ENCODE data around the gene IGSF21.

The IGSF21 gene

DNA sequence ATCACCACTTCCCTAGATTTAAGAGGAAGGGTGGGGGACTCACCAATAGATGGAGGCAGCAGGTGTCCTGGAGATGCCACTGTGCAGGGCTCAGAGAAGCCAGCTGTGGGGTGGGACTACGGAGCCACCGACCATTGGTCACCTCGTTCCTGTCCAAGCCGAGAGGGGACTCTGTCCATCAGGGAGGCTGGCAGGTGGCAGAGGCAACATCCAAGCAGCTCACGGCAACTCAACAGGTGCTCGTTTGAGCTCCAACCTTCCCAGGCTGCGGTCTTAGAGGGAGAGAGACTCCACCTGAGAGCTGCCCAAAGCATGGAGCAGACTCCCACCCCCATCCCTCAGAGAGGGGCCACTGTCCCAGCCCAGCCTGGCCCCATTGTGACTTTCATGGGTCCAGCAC, 71.4 kb downstream of the IGSF21 start:
- no peak for DNase-seq

DNA sequence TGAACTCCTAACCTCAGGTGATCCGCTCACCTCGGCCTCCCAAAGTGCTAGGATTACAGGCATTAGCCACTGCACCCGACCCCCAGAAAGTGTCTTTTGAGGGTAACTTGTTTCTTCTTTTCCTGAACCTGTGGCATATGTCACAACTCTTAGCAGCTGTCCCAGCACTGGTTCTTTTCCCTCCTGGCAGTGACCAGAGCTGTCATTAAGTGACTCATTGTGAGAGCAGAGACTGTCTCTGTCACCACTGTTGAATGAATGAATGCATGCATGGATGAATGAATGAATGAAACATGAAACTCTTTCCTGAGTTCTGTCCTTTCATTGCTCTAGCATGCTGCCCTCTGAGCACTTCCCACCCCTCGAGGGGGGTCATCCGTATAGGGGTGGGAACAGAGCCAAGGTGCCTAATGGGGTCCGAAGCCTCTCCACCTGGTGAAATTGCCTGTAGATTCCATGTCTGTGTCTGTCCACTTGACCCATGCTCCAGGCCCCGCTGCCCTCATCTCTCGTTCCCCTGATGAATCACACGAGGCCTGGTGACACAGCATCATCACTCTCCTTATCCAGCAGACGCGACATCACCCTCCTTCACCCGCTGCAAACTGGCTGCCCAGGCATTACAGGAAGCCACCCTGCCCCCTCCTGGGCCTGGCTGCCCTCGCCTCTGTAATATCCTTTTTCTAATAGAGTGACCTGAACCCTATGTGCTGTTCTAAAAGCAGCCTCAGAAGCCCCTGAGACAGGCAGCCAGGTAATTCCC, 75.0 kb downstream of the IGSF21 start:
- peak; percentile 53 for DNase-seq

DNA sequence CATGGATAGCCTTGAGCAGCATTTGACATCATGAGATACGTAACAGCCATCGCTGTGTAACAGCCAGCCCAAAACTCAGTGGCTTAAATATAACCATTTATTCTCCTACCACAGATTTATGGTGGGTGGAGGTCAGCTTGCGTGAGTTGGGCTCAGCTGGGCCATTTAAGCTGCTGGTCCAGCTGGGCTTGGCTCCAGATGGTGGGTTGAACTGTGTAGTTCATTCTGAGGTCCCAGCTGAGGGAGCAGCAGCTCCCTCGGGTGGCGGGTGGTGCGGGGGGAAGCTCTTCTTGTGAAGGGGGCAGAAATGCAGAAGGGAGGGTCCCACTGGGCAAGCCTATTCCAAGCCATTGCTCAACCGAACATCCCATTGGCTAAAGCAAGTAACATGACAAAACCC, 75.9 kb downstream of the IGSF21 start:
- DNase-seq = no peak

DNA sequence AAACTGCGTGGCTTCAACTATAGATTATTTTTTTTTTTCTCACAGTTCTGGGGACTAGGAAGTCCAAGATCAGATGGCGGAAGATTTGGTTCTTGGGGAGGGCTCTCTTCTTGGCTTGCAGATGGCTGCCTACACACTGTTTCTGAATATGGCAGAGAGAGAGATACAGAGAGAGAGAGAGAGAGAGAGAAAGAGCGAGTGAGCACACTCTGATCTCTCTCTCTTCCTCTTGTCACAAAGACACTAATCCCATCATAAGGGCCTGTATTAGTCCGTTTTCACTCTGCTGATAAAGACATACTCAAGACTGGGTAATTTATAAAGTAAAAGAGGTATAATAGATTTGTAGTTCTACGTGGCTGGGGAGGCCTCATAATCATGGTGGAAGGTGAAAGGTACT, 79.5 kb downstream of the IGSF21 start:
- DNase-seq = no peak

DNA sequence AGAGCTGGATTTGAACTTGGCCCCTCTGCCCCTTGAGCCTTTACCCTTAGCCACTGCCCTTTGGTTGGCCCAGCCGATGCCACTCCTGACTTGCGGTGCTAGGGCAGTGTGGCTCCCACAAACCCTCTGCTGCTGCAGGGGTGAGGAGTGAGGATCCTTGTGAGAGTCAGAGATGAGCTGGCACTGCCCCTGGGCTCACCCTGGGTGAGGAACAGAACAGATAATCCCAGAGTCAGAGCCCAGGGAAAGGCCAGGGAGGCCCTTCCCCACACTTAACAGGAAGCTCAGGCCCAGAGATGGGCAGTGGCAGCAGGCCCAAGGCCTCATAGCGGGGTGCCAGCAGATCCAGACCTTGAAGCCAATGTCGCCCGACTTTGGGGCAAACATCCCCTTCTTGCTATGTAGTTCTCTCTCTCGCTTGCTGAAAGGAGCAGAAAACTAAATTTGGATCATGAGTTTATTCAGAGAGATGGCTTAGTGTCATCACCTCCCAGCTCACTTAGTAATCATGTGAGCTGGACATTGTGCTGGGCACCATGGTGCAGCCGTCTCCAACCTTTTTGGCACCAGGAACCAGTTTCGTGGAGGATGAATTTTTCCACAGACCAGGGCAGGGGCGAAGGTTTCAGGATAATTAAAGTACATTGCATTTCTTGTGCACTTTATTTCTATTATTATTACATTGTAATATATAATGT, 81.4 kb downstream of the IGSF21 start:
- DNase-seq = no peak

DNA sequence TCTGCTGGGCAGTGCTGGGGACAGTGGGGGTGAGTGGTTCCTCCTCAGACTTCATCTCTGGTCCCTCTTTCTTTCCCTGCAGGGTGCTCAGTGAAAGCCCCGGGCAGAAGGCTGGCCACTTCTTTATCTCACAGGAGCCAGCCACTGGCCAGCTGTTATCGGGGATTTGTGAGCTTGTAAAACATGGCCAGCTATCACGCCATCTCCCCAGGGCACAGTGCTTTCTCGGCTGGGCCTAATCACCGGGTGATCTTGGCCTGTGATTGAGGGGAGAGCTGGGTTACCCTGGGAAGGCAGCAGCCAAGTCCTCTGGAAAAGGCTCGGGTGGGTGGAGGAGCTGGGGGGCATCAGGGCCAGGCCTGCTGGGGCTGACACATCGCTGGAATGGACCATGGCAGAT, 83.0 kb downstream of the IGSF21 start:
- DNase-seq = no peak

DNA sequence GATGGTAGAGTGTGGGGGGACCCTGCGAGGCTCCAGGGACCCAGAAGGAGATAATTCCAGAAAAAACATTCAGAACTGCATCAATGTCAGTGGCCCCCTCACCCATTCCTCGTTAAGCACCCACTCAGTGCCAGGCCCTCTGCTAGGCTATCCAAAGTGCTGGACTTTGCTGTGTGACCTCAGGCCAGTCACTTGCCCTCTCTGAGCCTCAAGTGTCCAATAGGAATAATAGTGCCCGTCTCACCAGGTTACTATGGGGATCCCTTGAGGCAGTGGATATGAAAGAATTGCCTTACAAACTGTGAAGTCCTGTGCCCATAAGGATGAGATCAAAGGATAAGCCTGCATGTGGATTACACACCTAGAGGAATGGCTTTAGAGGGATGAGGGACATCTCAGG, 83.4 kb downstream of the IGSF21 start:
- no peak for DNase-seq

DNA sequence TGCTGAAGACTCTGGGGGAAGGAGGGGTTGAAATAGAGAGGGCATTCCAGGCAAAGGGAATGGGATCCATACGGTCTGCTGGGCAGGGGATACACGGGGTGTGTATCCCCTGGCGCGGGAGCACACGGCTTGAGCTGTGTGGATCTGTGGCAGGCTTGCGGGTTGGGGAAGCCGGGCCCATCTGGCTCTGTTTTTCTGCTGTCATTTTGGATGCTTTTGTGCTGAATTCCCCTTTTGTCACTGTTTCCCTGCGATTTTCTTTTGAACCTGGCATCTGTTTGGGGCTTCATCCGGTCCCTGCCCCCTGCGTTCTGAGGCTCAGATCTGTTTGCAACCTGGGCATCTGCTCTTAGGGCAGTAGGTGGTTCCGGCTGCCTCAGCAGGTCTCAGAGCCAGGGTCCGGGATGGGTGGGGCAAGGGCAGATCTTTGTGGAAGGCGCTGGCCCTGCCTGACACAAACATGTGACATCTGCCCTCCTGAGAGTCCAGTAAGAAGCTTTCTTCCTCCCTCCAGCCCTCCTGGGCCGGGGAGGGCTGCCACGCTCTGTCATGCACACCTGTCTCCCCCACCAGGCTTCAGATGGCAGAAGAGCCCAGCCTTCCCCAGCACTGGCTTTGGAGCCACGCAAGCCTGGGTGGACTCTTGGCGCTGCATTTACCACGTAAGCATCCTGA, 84.0 kb downstream of the IGSF21 start:
- no peak for DNase-seq

DNA sequence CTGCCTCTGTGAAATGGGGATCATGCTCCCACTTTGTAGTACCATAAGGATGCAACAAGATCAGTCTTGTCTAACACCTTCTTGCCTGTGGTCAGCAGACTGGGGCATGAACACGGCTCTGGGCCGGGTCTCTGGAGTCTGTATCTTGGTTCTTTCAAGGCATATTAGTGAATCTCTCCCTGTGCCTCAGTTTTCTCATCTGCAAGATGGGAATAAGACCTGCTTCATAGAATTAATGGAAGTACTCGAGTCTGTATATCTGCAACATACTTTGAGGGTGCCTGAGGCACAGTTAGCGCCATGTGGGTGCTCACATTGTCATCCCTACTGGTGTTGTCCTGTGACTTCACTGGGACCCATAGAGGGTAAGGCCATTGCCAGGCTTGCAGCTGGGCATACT, 84.6 kb downstream of the IGSF21 start:
- no peak for DNase-seq

DNA sequence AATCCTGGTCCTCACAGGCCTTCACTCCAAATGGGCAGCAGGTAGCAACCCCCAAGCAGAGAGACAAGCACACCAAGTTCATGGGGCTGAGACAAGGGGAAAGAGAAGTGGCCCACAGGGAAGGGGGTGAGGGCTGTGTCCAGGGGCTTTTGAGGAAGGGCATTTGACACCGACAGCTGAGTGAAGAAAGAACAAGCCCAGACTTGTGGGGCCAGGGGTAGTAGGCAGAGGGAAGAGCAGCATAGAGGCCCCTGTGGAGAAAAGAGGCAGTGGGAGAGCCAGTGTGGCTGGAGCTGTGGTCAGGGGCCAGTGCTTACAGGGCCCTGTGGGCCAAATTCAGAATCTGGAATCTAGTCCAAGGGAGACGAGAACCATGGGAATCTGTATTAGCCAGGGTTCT, 85.4 kb downstream of the IGSF21 start:
- DNase-seq = no peak

DNA sequence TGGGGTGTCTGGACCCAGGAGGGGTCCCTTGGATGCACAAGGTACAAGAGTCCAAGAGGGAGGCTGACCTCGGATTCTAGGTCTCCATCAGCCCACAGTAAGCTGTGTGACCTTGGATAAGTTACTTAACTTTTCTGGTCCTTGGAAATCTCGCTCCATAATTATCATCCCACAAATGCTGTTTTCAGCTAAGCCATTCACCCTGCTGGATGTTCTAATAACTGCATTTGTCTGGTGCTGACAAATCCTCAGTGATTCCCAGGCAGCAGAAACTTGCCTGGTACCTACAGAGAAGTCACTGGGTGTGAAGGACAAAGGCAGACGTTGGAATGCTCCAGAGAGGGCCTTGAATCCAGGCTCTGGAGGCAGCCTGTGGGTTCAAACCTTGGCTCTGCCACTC, 89.7 kb downstream of the IGSF21 start:
- no peak for DNase-seq

DNA sequence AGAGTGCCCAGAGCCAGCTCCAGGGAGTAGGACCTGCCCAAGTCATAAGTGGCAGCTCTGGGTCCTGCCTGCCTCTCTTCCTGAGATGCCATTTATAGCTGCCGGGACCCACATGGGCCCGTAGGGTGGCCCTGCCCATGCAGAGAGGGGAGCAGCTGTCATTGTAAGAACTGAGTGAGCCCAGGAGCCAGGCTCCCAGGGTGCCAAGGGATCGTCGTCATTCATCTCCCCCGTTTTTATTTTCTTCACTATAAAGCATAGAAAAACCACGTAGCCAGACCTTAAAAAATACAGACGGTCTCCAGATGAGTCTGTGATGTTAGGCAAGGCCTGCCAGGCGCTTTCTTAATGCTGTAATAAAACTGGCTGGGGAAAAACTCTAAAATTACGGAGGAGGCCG, 90.7 kb downstream of the IGSF21 start:
- no peak for DNase-seq

DNA sequence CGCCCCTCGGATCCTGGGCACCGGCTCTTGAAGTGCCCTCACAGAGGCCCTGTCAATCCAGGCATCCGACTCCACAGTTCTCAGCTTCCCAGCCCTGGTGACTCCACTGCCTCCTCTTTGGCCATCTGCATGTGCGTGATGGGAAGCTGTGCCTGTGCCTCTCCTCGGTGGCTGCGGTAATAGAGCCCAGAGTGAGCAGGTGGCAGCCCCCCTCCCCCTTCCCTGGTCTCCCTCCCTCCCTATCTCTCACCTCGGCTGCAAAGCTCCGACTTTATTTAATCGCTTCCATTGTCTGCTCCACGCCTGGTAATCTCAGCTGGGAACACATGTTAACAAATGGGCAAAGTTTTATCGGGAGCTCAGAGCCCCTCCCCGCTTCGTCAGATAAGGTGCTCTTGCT, 91.9 kb downstream of the IGSF21 start:
- no peak for DNase-seq

DNA sequence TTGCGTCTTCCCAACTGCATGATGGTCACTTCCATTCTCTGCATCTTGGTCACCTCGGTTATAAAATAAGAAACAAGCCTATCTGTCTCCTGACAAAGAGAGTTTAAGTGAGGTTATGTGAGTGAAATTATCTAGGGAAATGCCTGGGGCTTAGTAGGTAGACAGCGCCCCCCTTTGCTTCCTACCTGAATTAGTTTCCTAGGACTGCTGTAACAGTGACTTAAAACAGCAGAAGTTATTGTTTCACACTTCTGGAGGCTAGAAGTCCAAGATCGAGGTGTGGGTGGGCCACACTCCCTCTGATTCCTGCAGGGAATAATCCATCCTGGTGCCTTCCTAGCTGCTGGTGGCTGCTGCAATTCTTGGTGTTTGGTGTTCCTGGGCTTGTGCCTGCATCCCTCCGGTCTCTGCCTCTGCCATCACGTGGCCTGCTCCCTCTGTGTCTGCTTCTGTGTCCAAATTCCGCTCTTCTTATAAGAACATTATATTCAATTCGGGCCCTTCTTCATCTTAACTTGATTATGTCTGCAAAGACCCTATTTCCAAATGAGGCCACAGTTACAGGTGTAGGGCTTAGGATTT, 92.6 kb downstream of the IGSF21 start:
- DNase-seq = no peak

DNA sequence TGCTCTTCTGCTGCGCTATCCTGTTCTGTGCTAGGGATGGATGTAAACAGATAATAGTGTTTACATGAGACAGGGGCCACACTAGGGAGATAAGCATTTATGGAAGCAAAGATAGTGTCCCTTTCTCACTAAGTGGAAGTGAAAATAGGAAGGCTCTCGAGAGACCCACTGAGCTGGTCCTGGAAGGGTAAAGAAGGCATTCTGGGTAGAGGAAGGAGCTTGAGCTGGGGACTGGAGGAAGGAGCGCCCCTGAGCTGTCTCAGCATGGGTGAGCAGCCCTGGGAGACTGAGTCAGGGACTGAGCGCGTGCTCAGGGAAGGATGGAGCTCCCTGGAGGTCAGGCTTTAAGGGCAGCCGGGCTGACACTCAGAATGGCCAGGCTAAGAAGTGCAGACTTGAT, 93.3 kb downstream of the IGSF21 start:
- DNase-seq = no peak

DNA sequence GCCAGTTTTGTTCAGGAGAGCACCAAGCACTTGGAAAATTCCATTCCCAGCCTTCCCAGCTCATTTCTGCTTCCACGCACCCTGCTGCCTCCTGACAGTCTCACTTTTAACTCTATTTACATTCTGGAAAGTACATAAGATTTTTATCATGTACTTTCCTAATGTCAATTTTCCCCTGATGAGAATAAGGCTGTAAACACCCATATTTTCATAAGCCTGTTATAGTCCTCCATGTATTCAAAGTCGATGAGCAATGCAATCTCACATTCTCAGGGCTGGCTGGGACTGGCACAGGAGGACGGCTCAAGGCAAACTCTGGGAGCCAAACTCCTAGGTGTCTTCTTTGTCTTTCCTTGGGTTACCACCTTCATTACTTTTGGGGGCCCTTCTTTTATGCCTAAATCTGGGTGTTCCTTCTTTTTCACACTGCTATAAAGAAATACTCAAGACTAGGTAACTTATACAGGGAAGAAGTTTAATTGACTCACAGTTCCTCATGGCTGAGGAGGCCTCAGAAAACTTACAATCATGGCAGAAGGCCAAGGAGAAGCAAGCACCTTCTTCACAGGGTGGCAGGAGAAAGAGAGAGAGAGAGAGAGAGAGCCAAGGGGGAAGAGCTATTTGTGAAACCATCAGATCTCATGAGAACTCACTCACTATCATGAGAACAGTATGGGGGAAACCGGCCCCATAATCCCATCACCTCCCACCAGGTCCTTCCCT, 94.6 kb downstream of the IGSF21 start:
- DNase-seq = no peak

DNA sequence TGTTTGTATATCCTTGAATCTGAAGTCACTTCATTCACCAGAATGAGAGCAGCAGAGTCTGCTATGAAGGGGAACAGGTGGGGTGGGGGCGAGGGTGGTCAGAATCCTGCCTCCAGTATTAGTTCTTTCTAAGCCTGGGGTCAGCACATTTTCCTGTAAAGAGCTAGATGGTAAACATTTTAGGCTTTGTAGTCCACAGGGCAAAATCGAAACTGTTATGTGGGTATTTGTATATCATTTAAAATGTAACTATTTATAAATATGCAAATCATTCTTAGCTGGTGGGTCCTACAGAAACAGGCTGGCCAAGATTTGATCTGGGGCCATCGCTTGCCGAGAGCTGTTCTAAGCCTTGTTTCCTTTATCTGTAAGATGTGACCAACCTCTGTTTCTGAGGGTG, 96.0 kb downstream of the IGSF21 start:
- no peak for DNase-seq

DNA sequence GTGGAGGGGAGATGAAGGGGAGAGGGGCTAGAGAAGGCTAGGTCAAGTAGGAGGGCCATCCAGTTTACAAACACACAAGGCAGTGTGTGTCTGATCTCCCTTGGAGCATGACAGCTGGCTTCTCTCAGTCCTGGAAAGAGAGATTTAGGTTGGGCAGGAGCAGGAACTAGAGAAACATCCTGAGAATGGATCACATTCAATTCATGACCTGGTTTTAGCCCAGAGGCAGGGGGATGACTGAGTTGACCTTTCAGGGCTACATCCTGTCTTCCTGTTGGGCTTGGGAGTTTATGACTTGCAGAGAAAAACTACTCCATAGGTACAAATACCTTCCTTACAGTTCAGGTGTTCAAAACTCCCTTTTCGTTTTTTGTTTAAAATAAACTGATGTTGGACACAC, 97.0 kb downstream of the IGSF21 start:
- no peak for DNase-seq

DNA sequence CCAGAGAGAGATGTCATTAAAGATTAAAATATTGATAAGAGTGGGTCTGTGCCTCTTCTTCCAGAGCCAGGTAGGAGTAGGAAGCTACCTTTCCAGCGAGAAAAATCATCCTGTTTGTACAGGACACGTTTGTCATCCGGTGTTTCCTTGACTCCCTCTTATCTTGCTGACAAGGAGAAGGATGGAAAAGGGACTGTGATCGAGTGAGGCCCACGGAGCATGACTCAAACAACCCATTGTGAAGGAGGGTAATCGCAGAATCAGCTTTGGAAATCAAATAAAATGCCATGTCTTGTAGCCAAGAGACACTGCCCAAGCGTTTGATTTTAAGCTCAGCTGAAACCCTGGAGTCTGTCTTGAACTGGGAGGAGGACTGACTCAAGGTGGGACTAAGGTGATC, 97.7 kb downstream of the IGSF21 start:
- no peak for DNase-seq

DNA sequence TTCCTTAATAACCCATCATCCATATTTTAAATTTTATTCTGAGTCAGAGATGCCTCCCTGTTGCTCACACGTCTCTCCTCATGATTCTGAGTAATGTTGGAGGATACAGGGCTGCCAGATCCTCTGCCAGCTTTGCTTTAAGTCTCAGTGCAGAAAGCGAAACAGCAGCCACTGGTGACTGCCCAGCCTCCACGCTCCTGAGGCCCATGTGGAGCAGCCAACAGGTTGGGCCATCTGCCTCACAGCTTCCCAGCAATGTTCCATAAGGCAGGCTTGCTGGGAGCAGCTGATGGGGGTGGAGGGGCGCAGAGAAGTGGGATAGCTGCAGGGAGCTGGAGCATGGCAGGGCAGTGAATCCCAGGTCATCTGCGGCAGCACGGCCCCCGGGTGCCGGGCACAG, 104.2 kb downstream of the IGSF21 start:
- no peak for DNase-seq

DNA sequence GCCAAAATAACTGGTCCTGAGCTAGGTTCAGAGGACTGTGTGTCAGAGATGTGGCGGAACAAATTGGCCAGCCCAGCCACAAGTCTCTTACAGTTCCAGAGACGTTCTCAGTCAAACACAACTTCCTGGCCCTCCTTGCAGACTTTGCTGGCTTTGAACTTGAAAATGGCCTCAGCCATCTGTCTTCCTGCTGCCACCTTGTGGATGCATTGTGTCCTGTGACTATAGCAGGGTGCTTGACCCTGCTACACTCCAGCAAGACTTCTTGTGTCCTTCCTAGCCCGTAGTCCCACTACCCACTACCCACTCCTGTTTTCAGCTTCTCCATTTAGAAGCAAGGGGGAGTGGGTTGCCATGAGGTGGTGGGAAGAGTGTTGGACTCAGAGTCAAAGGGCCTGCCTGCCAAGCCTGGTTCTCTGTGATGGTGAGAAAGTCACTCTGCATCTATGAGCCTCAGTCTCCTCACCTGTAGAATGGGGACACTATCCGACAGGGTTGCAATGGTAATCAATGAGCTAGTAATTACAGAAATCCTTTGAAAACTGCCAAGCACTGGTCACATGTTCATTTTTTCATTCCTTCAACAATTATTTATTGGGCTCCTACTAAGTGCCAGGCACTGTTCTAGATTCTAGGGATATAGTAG, 109.9 kb downstream of the IGSF21 start:
- DNase-seq = peak; percentile 27

DNA sequence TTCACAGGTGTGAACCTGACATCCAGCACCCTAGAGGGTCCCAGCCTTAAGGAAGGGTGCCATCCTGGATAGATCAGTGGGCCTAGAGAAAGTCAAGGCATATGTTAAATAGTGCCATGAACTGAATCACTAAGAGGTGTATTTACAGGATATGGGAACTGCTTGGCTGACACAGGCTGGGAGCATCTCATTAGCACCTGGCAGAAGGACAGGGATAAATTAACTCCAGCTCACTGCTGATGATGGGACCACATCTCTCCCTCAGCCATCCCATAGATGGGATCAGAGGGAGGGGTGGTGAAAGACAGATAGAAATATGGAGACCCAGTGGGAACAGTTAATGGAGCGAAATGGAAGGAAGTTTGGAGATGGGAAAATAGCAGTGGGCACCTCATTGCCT, 122.0 kb downstream of the IGSF21 start:
- DNase-seq = no peak
